SK-N-SH treated with all-trans-retinoic acid at 6 μM for 48 hours (cell line): Measurements from ENCODE around the gene ADPGK.

Experiments
- ARNTL ChIP-seq: fragments of 450-650 bp; formaldehyde crosslinking; IDR thresholded peaks from 2 replicates; pipeline ENCODE4 v1.5.0; 2020; ENCODE audit warnings: low read depth, mild to moderate bottlenecking, moderate library complexity, borderline replicate concordance
- GLIS3 ChIP-seq: fragments of 250-450 bp; sonication (Bioruptor Pico); IDR thresholded peaks from 2 replicates; pipeline ENCODE4 v1.5.0; 2020; ENCODE audit warnings: mild to moderate bottlenecking, moderate library complexity
- ISL1 ChIP-seq: fragments of 250-450 bp; sonication (Bioruptor Pico); IDR thresholded peaks from 2 replicates; pipeline ENCODE4 v2.1.2; 2022; ENCODE audit warnings: mild to moderate bottlenecking, moderate library complexity
- PATZ1 ChIP-seq: fragments of 250-450 bp; sonication (Bioruptor Pico); IDR thresholded peaks from 2 replicates; pipeline ENCODE4 v1.8.0; 2020; ENCODE audit warnings: mild to moderate bottlenecking, moderate library complexity, borderline replicate concordance
- PPARA ChIP-seq: fragments of 250-450 bp; sonication (Bioruptor Pico); IDR thresholded peaks from 2 replicates; pipeline ENCODE4 v1.5.0; 2020; ENCODE audit warnings: mild to moderate bottlenecking, borderline replicate concordance
- ZFP30 ChIP-seq: fragments of 450-650 bp; formaldehyde crosslinking; IDR thresholded peaks from 2 replicates; pipeline ENCODE4 v1.5.0; 2022; ENCODE audit warnings: mild to moderate bottlenecking, moderate library complexity

DNA sequence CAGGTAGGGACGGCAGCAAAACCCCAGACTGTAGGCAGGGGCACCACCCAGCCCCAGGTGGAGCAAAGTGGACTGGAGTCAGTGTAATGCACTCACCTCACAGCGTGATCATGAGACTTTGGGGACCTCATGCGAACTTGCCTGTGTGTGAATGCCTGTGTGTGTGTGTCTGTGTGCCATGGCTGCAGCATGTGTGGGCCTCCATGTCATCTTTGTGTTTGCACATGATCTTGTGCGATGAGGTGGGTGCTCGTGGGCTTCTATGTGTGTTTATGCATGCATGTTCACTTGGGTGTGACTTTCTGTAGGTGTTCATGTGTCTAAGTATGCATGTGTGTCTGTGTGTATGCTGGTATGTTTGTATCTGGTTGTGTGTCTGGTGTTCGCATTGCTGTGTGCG, 41.2 kb upstream of the ADPGK start:
- no peak for TF ChIP-seq PPARA (CRISPR knock-in tag)
- TF ChIP-seq GLIS3: no peak
- TF ChIP-seq ISL1 (CRISPR knock-in tag): no peak
- no peak for TF ChIP-seq ARNTL (CRISPR knock-in tag)
- TF ChIP-seq PATZ1 (CRISPR knock-in tag): no peak
- TF ChIP-seq ZFP30 (CRISPR knock-in tag): no peak
